GM23338 (cell line): ENCODE measurements around the gene MYO16. TPM values are rescaled to one million over a fixed set of nuclear protein-coding genes. Genes with fewer than 3 reads are reported as not detected.

Experiments
- ATAC-seq: fragments of 200-7000 bp; cut with Tn5 transposase; 3 replicates; pipeline ENCODE4 v1.9.1; 2020
- DNase-seq: peaks from one replicate; pipeline ENCODE4 v3.0.0-alpha.2; 2015; ENCODE audit warnings: low spot score
- H2AFZ ChIP-seq: fragments of 200-600 bp; sonication (generic); 2 replicates; pipeline ENCODE4 v1.8.0; 2016; ENCODE audit warnings: antibody characterized with exemption, mild to moderate bottlenecking, moderate library complexity
- H3F3A ChIP-seq: fragments of 200-600 bp; sonication (generic); replicated peaks from 2 replicates; pipeline ENCODE4 v1.8.0; 2017; ENCODE audit warnings: antibody characterized with exemption, mixed run types, low read depth
- H3K27ac ChIP-seq: fragments of 200-600 bp; sonication (generic); 2 replicates; pipeline ENCODE4 v1.6.1; 2016; ENCODE audit warnings: low read depth
- H3K27me3 ChIP-seq: fragments of 200-600 bp; sonication (generic); 2 replicates; pipeline ENCODE4 v1.8.0; 2016; ENCODE audit warnings: mild to moderate bottlenecking, mixed run types, moderate library complexity; ENCODE audit not compliant: insufficient read depth
- H3K36me3 ChIP-seq: fragments of 200-600 bp; sonication (generic); 2 replicates; pipeline ENCODE4 v1.8.0; 2016; ENCODE audit warnings: mild to moderate bottlenecking; ENCODE audit not compliant: insufficient read depth
- H3K4me1 ChIP-seq: fragments of 200-600 bp; sonication (generic); 2 replicates; pipeline ENCODE4 v1.8.0; 2016; ENCODE audit warnings: mild to moderate bottlenecking, moderate library complexity; ENCODE audit not compliant: insufficient read depth
- H3K4me2 ChIP-seq: fragments of 200-600 bp; sonication (generic); 2 replicates; pipeline ENCODE4 v1.7.1; 2017; ENCODE audit warnings: mixed run types
- H3K4me3 ChIP-seq: fragments of 200-600 bp; sonication (generic); 2 replicates; pipeline ENCODE4 v1.6.1; 2016; ENCODE audit warnings: mixed run types
- H3K79me2 ChIP-seq: fragments of 200-600 bp; sonication (generic); replicated peaks from 2 replicates; pipeline ENCODE4 v1.8.0; 2017; ENCODE audit warnings: mild to moderate bottlenecking; ENCODE audit not compliant: insufficient read depth
- H3K9me2 ChIP-seq: fragments of 200-600 bp; sonication (generic); 2 replicates; pipeline ENCODE4 v1.8.0; 2017; ENCODE audit not compliant: insufficient read depth
- H4K20me1 ChIP-seq: fragments of 200-600 bp; sonication (generic); replicated peaks from 2 replicates; pipeline ENCODE4 v1.8.0; 2017; ENCODE audit warnings: mild to moderate bottlenecking; ENCODE audit not compliant: insufficient read depth
- H3K27ac Mint-ChIP-seq: 2 replicates; pipeline ENCODE4 v1.8.0; 2020; ENCODE audit warnings: inconsistent platforms, mild to moderate bottlenecking, moderate library complexity, mixed read lengths
- H3K27me3 Mint-ChIP-seq: 3 replicates; pipeline ENCODE4 v1.8.0; 2022; ENCODE audit warnings: low read depth, mild to moderate bottlenecking, moderate library complexity, mixed read lengths, inconsistent platforms; ENCODE audit not compliant: insufficient read depth, poor library complexity
- H3K36me3 Mint-ChIP-seq: 3 replicates; pipeline ENCODE4 v1.8.0; 2021; ENCODE audit warnings: low read depth, mild to moderate bottlenecking, inconsistent platforms, moderate library complexity, mixed read lengths
- H3K4me1 Mint-ChIP-seq: 3 replicates; pipeline ENCODE4 v1.8.0; 2020; ENCODE audit warnings: mild to moderate bottlenecking, inconsistent platforms, mixed read lengths
- H3K4me3 Mint-ChIP-seq: 3 replicates; pipeline ENCODE4 v1.8.0; 2021; ENCODE audit warnings: moderate library complexity, mild to moderate bottlenecking, inconsistent platforms, mixed read lengths
- H3K9me3 Mint-ChIP-seq: 3 replicates; pipeline ENCODE4 v1.8.0; 2020; ENCODE audit warnings: moderate library complexity, mild to moderate bottlenecking, inconsistent platforms, mixed read lengths
- CREB1 ChIP-seq: fragments of 250-450 bp; sonication (Bioruptor Pico); IDR thresholded peaks from 2 replicates; pipeline ENCODE4 v1.5.0; 2020; ENCODE audit warnings: low read depth, mild to moderate bottlenecking, moderate library complexity
- CTCF ChIP-seq, 2 experiments: fragments of 200-600 bp in 1 of 2; sonication (generic) in 1 of 2; conservative IDR thresholded peaks; 2 replicates each; pipeline versions ENCODE4 v1.5.1 to v1.6.1; 2016 to 2017; ENCODE audit warnings: antibody characterized with exemption in 2 of 2, low read depth in 2 of 2, mild to moderate bottlenecking in 2 of 2, moderate library complexity in 1 of 2
- NANOG ChIP-seq: IDR thresholded peaks from 2 replicates; pipeline ENCODE4 v1.6.1; 2016; ENCODE audit warnings: antibody characterized with exemption, borderline replicate concordance
- REST ChIP-seq: IDR thresholded peaks from one replicate; pipeline ENCODE4 v1.6.1; 2018; ENCODE audit warnings: antibody characterized with exemption; ENCODE audit not compliant: unreplicated experiment
- STAT1 ChIP-seq: IDR thresholded peaks from one replicate; pipeline ENCODE4 v1.6.1; 2016; ENCODE audit warnings: antibody characterized with exemption; ENCODE audit not compliant: unreplicated experiment
- ZNF114 ChIP-seq: fragments of 250-450 bp; sonication (Bioruptor Pico); IDR thresholded peaks from 2 replicates; pipeline ENCODE4 v1.5.0; 2020; ENCODE audit warnings: mild to moderate bottlenecking, moderate library complexity
- ZNF331 ChIP-seq: fragments of 250-450 bp; sonication (Bioruptor Pico); IDR thresholded peaks from 2 replicates; pipeline ENCODE4 v1.5.0; 2020; ENCODE audit warnings: low read depth, mild to moderate bottlenecking, moderate library complexity
- ZNF462 ChIP-seq: fragments of 250-450 bp; sonication (Bioruptor Pico); IDR thresholded peaks from 2 replicates; pipeline ENCODE4 v1.5.0; 2020; ENCODE audit warnings: mild to moderate bottlenecking, moderate library complexity
- polyA plus RNA-seq: library from polyadenylated mRNA; unstranded; fragments of >200 nt; fragmentation: Nextera tagmentation; extraction: Ambion mirVana; gene quantifications from 2 replicates; pipeline ENCODE4 v1.2.1, GENCODE V29; 2016
- total RNA-seq: library from RNA; depleted of rRNA; stranded (reverse); fragments of >200 nt; shearing (Covaris generic); gene quantifications from 2 replicates; pipeline ENCODE4 v1.2.3, GENCODE V29; 2014

The MYO16 gene
- total and polyA plus RNA-seq, 2 experiments from 2014 or later: 0.10 to 0.13 TPM

GRCh38 chr13:108618233-108618632 is 11.2 kb upstream of the MYO16 start:
- H4K20me1 ChIP-seq: no peaks in the 10 kb centered on the region
- no peaks in the 10 kb centered on the region for H3K79me2 ChIP-seq
- no peak overlapping the region for H3K4me3 Mint-ChIP-seq
- TF ChIP-seq ZNF114 (CRISPR knock-in tag) (peak; percentile 83; the same call in 1 of the 2 replicates), CREB1 (no peak), ZNF462 (CRISPR knock-in tag) (peak; percentile 91)
- H3K4me2 ChIP-seq: peak overlapping the region; percentile 8; the same call in 1 of the 2 replicates
- H3K27me3 Mint-ChIP-seq: peaks cover 3% of the 10 kb centered on the region
- no peaks in the 10 kb centered on the region for H3K9me3 Mint-ChIP-seq
- H3K4me1 ChIP-seq: peaks cover 12% of the 10 kb centered on the region; the same call in 1 of the 2 replicates
- H3K9me2 ChIP-seq: 0 out of 2 replicates have a peak, but pooled peaks cover 5% of the 10 kb centered on the region
- peak overlapping the region; percentile 15; the same call in 1 of the 2 replicates for H2AFZ ChIP-seq
- no peak overlapping the region for H3K4me3 ChIP-seq
- H3K27ac Mint-ChIP-seq: no peak overlapping the region
- no peaks in the 10 kb centered on the region for H3K27me3 ChIP-seq
- no peaks in the 10 kb centered on the region for H3K36me3 Mint-ChIP-seq
- ATAC-seq (peak; percentile 77), DNase-seq (peak; percentile 8)
- no peaks in the 10 kb centered on the region for H3K36me3 ChIP-seq
- H3K27ac ChIP-seq: no peak overlapping the region
- H3K4me1 Mint-ChIP-seq: peaks cover 20% of the 10 kb centered on the region
- no peaks in the 10 kb centered on the region for H3F3A ChIP-seq

GRCh38 chr13:108621462-108621861 is 7.9 kb upstream of the MYO16 start:
- no peaks in the 10 kb centered on the region for H3K36me3 ChIP-seq
- no peak for DNase-seq
- no peak overlapping the region for H3K27ac ChIP-seq
- no peak overlapping the region for H3K27ac Mint-ChIP-seq
- peaks cover 16% of the 10 kb centered on the region for H3K4me1 ChIP-seq
- peaks cover 32% of the 10 kb centered on the region for H3K4me1 Mint-ChIP-seq
- H3K27me3 Mint-ChIP-seq: peaks cover 3% of the 10 kb centered on the region
- H3K9me2 ChIP-seq: 0 out of 2 replicates have a peak, but pooled peaks cover 5% of the 10 kb centered on the region
- no peaks in the 10 kb centered on the region for H3F3A ChIP-seq
- no peaks in the 10 kb centered on the region for H4K20me1 ChIP-seq
- H3K9me3 Mint-ChIP-seq: peaks cover 7% of the 10 kb centered on the region; the same call in 1 of the 3 replicates
- H3K36me3 Mint-ChIP-seq: peaks cover 3% of the 10 kb centered on the region; the same call in 1 of the 3 replicates
- no peak for ATAC-seq
- H3K4me2 ChIP-seq: no peak overlapping the region
- no peaks in the 10 kb centered on the region for H3K79me2 ChIP-seq
- no peak overlapping the region for H3K4me3 ChIP-seq
- H3K27me3 ChIP-seq: no peaks in the 10 kb centered on the region
- H3K4me3 Mint-ChIP-seq: no peak overlapping the region
- no peak overlapping the region for H2AFZ ChIP-seq
- TF ChIP-seq NANOG: no peak
- TF ChIP-seq ZNF331 (CRISPR knock-in tag): no peak
- no peak for TF ChIP-seq REST
- no peak for TF ChIP-seq STAT1
- TF ChIP-seq CTCF (conservative IDR thresholded peaks at IDR 0.05; ENCODE audit: low read depth in 2 of 2): no peak
- no peak for TF ChIP-seq CREB1
- no peak for TF ChIP-seq ZNF114 (CRISPR knock-in tag)
